Tibial nerve (tissue), 4 donors: ENCODE results near the gene HIGD1A. TPM values are rescaled to one million over a fixed set of nuclear protein-coding genes. Genes with fewer than 3 reads are reported as not detected.

Source experiments
- DNase-seq, 2 donors: peaks; one replicate each; pipeline ENCODE4 v3.0.0-alpha.2; 2019; ENCODE audit warnings: low spot score in 2 of 2
- H3K27ac ChIP-seq, 4 donors: fragments of 200-600 bp; sonication (generic) in 3 of 4; one replicate each; pipeline ENCODE4 v1.5.1; 2017 to 2019; ENCODE audit warnings: mild to moderate bottlenecking in 1 of 4
- H3K27me3 ChIP-seq, 2 donors: fragments of 200-600 bp; sonication (generic) in 1 of 2; one replicate each; pipeline versions ENCODE4 v1.5.1 to v1.6.0; 2017 to 2019
- H3K36me3 ChIP-seq, 3 donors: fragments of 200-600 bp; sonication (generic); one replicate each; pipeline ENCODE4 v1.5.1; 2018 to 2019
- H3K4me1 ChIP-seq, 4 donors: fragments of 200-600 bp; sonication (generic) in 3 of 4; one replicate each; pipeline ENCODE4 v1.5.1; 2017 to 2019
- H3K4me3 ChIP-seq, 4 donors: fragments of 200-600 bp; sonication (generic) in 3 of 4; one replicate each; pipeline ENCODE4 v1.5.1; 2017 to 2019; ENCODE audit warnings: mild to moderate bottlenecking in 1 of 4, moderate library complexity in 1 of 4
- H3K9me3 ChIP-seq, 4 donors: fragments of 200-600 bp; sonication (generic) in 3 of 4; one replicate each; pipeline ENCODE4 v1.5.1; 2017 to 2019
- CTCF ChIP-seq, 5 experiments: fragments of 200-600 bp in 3 of 5; fragments of 450-650 bp in 2 of 5; sonication (generic) in 3 of 5; IDR thresholded peaks; one replicate each; pipeline ENCODE4 v1.5.1; 2016 to 2019; ENCODE audit warnings: antibody characterized with exemption in 5 of 5, mild to moderate bottlenecking in 3 of 5, moderate library complexity in 2 of 5
- EP300 ChIP-seq, 2 donors: sonication (generic); formaldehyde crosslinking; IDR thresholded peaks; one replicate each; pipeline ENCODE4 v1.6.1; 2017; ENCODE audit warnings: antibody characterized with exemption in 2 of 2, mild to moderate bottlenecking in 1 of 2
- POLR2A ChIP-seq, 2 donors: fragments of 450-650 bp; IDR thresholded peaks; one replicate each; pipeline ENCODE4 v1.6.1; 2017; ENCODE audit warnings: antibody characterized with exemption in 2 of 2, mild to moderate bottlenecking in 2 of 2, moderate library complexity in 2 of 2
- WGBS, 2 donors: methylation state at CpG; one replicate each; pipeline ENCODE4 v1.1.5; 2018; 5-methylcytosine and 5-hydroxymethylcytosine counted together
- total RNA-seq, 4 donors: library from RNA; depleted of rRNA; stranded (reverse); fragments of >200 nt; gene quantifications; one replicate each; pipeline ENCODE4 v1.1.0, GENCODE V29; 2016

HIGD1A gene
- total RNA-seq, 4 donors from 2014 or later, result 155 to 204 (median 186) TPM

- Histone ChIP-seq H3K36me3 (no peaks in the 10 kb centered on the region), H3K4me1 (peaks cover 0 to 58% (median 19%) of the 10 kb centered on the region in 4 donors), H3K27ac (peak overlapping the region in 1 of 4 donors; percentile 87), H3K4me3 (no peak overlapping the region), H3K9me3 (no peaks in the 10 kb centered on the region), H3K27me3 (no peaks in the 10 kb centered on the region)
- TF ChIP-seq CTCF (IDR thresholded peaks at IDR 0.05), result no peak
- no peak for TF ChIP-seq POLR2A (IDR thresholded peaks at IDR 0.05)
- no peak for TF ChIP-seq EP300 (IDR thresholded peaks at IDR 0.05)
- DNase-seq, result no peak
- 87 to 90% methylated on average over 10 of the region's 10 CpGs for WGBS, 2 donors
These were observed 55.1 kb downstream of the HIGD1A start for GRCh38 chr3:42749025-42749752.

GRCh38 chr3:42747581-42747980 lies 56.7 kb downstream of the HIGD1A start:
- peak overlapping the region in 2 of 4 donors; percentile 85 to 87 for H3K27ac ChIP-seq
- DNase-seq, result no peak

GRCh38 chr3:42746455-42747450 lies 57.5 kb downstream of the HIGD1A start:
- peak in 1 of 2 donors; percentile 11 for TF ChIP-seq POLR2A (IDR thresholded peaks at IDR 0.05)
- no peak for TF ChIP-seq CTCF (IDR thresholded peaks at IDR 0.05)
- peak; percentile 49 to 53 for TF ChIP-seq EP300 (IDR thresholded peaks at IDR 0.05)
- H3K27ac ChIP-seq, result peak overlapping the region; percentile 73 to 87 (median 82)
- no peak for DNase-seq
- peaks cover 0 to 60% (median 22%) of the 10 kb centered on the region in 4 donors for H3K4me1 ChIP-seq
- H3K27me3 ChIP-seq, result no peaks in the 10 kb centered on the region
- no peaks in the 10 kb centered on the region for H3K9me3 ChIP-seq
- WGBS, 2 donors, result 48 to 59% methylated on average over 11 of the region's 11 CpGs
- no peaks in the 10 kb centered on the region for H3K36me3 ChIP-seq
- H3K4me3 ChIP-seq, result no peak overlapping the region

More at GRCh38 chr3:42747581-42747980, 56.7 kb downstream of the HIGD1A start:
- peaks cover 0 to 61% (median 22%) of the 10 kb centered on the region in 4 donors for H3K4me1 ChIP-seq
- no peaks in the 10 kb centered on the region for H3K27me3 ChIP-seq
- no peak overlapping the region for H3K4me3 ChIP-seq
- H3K9me3 ChIP-seq, result no peaks in the 10 kb centered on the region
- 76 to 79% methylated on average over 6 of the region's 6 CpGs for WGBS, 2 donors
- H3K36me3 ChIP-seq, result no peaks in the 10 kb centered on the region
- TF ChIP-seq CTCF (IDR thresholded peaks at IDR 0.05), result no peak

- Histone ChIP-seq H3K27me3 (no peaks in the 10 kb centered on the region), H3K4me1 (peaks cover 0 to 55% (median 22%) of the 10 kb centered on the region in 4 donors), H3K9me3 (no peaks in the 10 kb centered on the region), H3K4me3 (no peak overlapping the region), H3K36me3 (no peaks in the 10 kb centered on the region), H3K27ac (peak overlapping the region; percentile 73 to 87 (median 82))
- DNase-seq, result no peak
- no peak for TF ChIP-seq EP300 (IDR thresholded peaks at IDR 0.05)
- no peak for TF ChIP-seq POLR2A (IDR thresholded peaks at IDR 0.05)
- no peak for TF ChIP-seq CTCF (IDR thresholded peaks at IDR 0.05)
- 65 to 72% methylated on average over 7 to 8 of the region's 8 CpGs for WGBS, 2 donors
These were observed 58.4 kb downstream of the HIGD1A start for GRCh38 chr3:42745776-42746454.
